ENCODE measurements around the gene LGI4.
A peak's percentile ranks its signal among the peaks of the same experiment; 100 is the strongest.

Gene LGI4

GRCh38 chr19:35090506-35091214 lies 44.2 kb downstream of the LGI4 start:
- Histone ChIP-seq H3K27me3 (ENCODE audit: control insufficient read depth, insufficient read depth, low read length) (peaks cover 10% of the 10 kb centered on the region), H3K4me3 (ENCODE audit: low read length) (peak overlapping the region; percentile 51), H3K9me3 (ENCODE audit: control insufficient read depth, low read length) (no peaks in the 10 kb centered on the region), H3K36me3 (ENCODE audit: control insufficient read depth, insufficient read depth, low read length) (no peaks in the 10 kb centered on the region), H3K4me1 (ENCODE audit: control insufficient read depth, insufficient read depth, low read length) (peaks cover 50% of the 10 kb centered on the region), H3K9ac (ENCODE audit: low read length) (peak overlapping the region; percentile 58)

GRCh38 chr19:35090160-35090505 lies 44.7 kb downstream of the LGI4 start:
- peak overlapping the region; percentile 51 for H3K4me3 ChIP-seq (ENCODE audit: low read length)
- H3K9me3 ChIP-seq (ENCODE audit: control insufficient read depth, low read length): no peaks in the 10 kb centered on the region
- H3K4me1 ChIP-seq (ENCODE audit: control insufficient read depth, insufficient read depth, low read length): peaks cover 50% of the 10 kb centered on the region
- H3K36me3 ChIP-seq (ENCODE audit: control insufficient read depth, insufficient read depth, low read length): no peaks in the 10 kb centered on the region
- peaks cover 10% of the 10 kb centered on the region for H3K27me3 ChIP-seq (ENCODE audit: control insufficient read depth, insufficient read depth, low read length)
- peak overlapping the region; percentile 58 for H3K9ac ChIP-seq (ENCODE audit: low read length)

GRCh38 chr19:35089554-35089953 lies 45.3 kb downstream of the LGI4 start:
- H3K27me3 ChIP-seq (ENCODE audit: control insufficient read depth, insufficient read depth, low read length): peaks cover 10% of the 10 kb centered on the region
- H3K4me1 ChIP-seq (ENCODE audit: control insufficient read depth, insufficient read depth, low read length): peaks cover 48% of the 10 kb centered on the region
- H3K36me3 ChIP-seq (ENCODE audit: control insufficient read depth, insufficient read depth, low read length): no peaks in the 10 kb centered on the region
- no peak overlapping the region for H3K9ac ChIP-seq (ENCODE audit: low read length)
- H3K4me3 ChIP-seq (ENCODE audit: low read length): no peak overlapping the region
- H3K9me3 ChIP-seq (ENCODE audit: control insufficient read depth, low read length): no peaks in the 10 kb centered on the region

GRCh38 chr19:35088131-35088913 lies 46.5 kb downstream of the LGI4 start:
- Histone ChIP-seq H3K4me3 (ENCODE audit: low read length) (no peak overlapping the region), H3K36me3 (ENCODE audit: control insufficient read depth, insufficient read depth, low read length) (no peaks in the 10 kb centered on the region), H3K27me3 (ENCODE audit: control insufficient read depth, insufficient read depth, low read length) (peaks cover 10% of the 10 kb centered on the region), H3K9ac (ENCODE audit: low read length) (no peak overlapping the region), H3K9me3 (ENCODE audit: control insufficient read depth, low read length) (no peaks in the 10 kb centered on the region), H3K4me1 (ENCODE audit: control insufficient read depth, insufficient read depth, low read length) (peaks cover 40% of the 10 kb centered on the region)

GRCh38 chr19:35087393-35087792 lies 47.5 kb downstream of the LGI4 start:
- Histone ChIP-seq H3K27me3 (ENCODE audit: control insufficient read depth, insufficient read depth, low read length) (peaks cover 10% of the 10 kb centered on the region), H3K36me3 (ENCODE audit: control insufficient read depth, insufficient read depth, low read length) (no peaks in the 10 kb centered on the region), H3K4me1 (ENCODE audit: control insufficient read depth, insufficient read depth, low read length) (peaks cover 30% of the 10 kb centered on the region), H3K9me3 (ENCODE audit: control insufficient read depth, low read length) (no peaks in the 10 kb centered on the region), H3K9ac (ENCODE audit: low read length) (no peak overlapping the region), H3K4me3 (ENCODE audit: low read length) (no peak overlapping the region)

GRCh38 chr19:35086455-35086854 lies 48.4 kb downstream of the LGI4 start:
- H3K9ac ChIP-seq (ENCODE audit: low read length): no peak overlapping the region
- H3K4me3 ChIP-seq (ENCODE audit: low read length): no peak overlapping the region
- no peaks in the 10 kb centered on the region for H3K9me3 ChIP-seq (ENCODE audit: control insufficient read depth, low read length)
- H3K27me3 ChIP-seq (ENCODE audit: control insufficient read depth, insufficient read depth, low read length): peaks cover 10% of the 10 kb centered on the region
- peaks cover 22% of the 10 kb centered on the region for H3K4me1 ChIP-seq (ENCODE audit: control insufficient read depth, insufficient read depth, low read length)
- H3K36me3 ChIP-seq (ENCODE audit: control insufficient read depth, insufficient read depth, low read length): no peaks in the 10 kb centered on the region

- peaks cover 18% of the 10 kb centered on the region for H3K4me1 ChIP-seq (ENCODE audit: control insufficient read depth, insufficient read depth, low read length)
- H3K36me3 ChIP-seq (ENCODE audit: control insufficient read depth, insufficient read depth, low read length): no peaks in the 10 kb centered on the region
- H3K9me3 ChIP-seq (ENCODE audit: control insufficient read depth, low read length): no peaks in the 10 kb centered on the region
- peaks cover 10% of the 10 kb centered on the region for H3K27me3 ChIP-seq (ENCODE audit: control insufficient read depth, insufficient read depth, low read length)
- no peak overlapping the region for H3K4me3 ChIP-seq (ENCODE audit: low read length)
- H3K9ac ChIP-seq (ENCODE audit: low read length): no peak overlapping the region
Measured at GRCh38 chr19:35085947-35086346, 48.9 kb downstream of the LGI4 start.

- H3K9ac ChIP-seq (ENCODE audit: low read length): no peak overlapping the region
- no peaks in the 10 kb centered on the region for H3K27me3 ChIP-seq (ENCODE audit: control insufficient read depth, insufficient read depth, low read length)
- H3K4me3 ChIP-seq (ENCODE audit: low read length): no peak overlapping the region
- no peaks in the 10 kb centered on the region for H3K36me3 ChIP-seq (ENCODE audit: control insufficient read depth, insufficient read depth, low read length)
- H3K4me1 ChIP-seq (ENCODE audit: control insufficient read depth, insufficient read depth, low read length): peaks cover 3% of the 10 kb centered on the region
- no peaks in the 10 kb centered on the region for H3K9me3 ChIP-seq (ENCODE audit: control insufficient read depth, low read length)
Measured at GRCh38 chr19:35084509-35084762, 50.4 kb downstream of the LGI4 start.

- Histone ChIP-seq H3K9me3 (ENCODE audit: control insufficient read depth, low read length) (no peaks in the 10 kb centered on the region), H3K4me3 (ENCODE audit: low read length) (no peak overlapping the region), H3K27me3 (ENCODE audit: control insufficient read depth, insufficient read depth, low read length) (no peaks in the 10 kb centered on the region), H3K36me3 (ENCODE audit: control insufficient read depth, insufficient read depth, low read length) (no peaks in the 10 kb centered on the region), H3K9ac (ENCODE audit: low read length) (no peak overlapping the region), H3K4me1 (ENCODE audit: control insufficient read depth, insufficient read depth, low read length) (no peaks in the 10 kb centered on the region)
Measured at GRCh38 chr19:35083691-35084508, 51.0 kb downstream of the LGI4 start.

GRCh38 chr19:35081201-35081600 lies 53.7 kb downstream of the LGI4 start:
- Histone ChIP-seq H3K9ac (ENCODE audit: low read length) (no peak overlapping the region), H3K4me3 (ENCODE audit: low read length) (no peak overlapping the region), H3K27me3 (ENCODE audit: control insufficient read depth, insufficient read depth, low read length) (no peaks in the 10 kb centered on the region), H3K9me3 (ENCODE audit: control insufficient read depth, low read length) (no peaks in the 10 kb centered on the region), H3K4me1 (ENCODE audit: control insufficient read depth, insufficient read depth, low read length) (no peaks in the 10 kb centered on the region), H3K36me3 (ENCODE audit: control insufficient read depth, insufficient read depth, low read length) (no peaks in the 10 kb centered on the region)

- H3K9ac ChIP-seq (ENCODE audit: low read length): no peak overlapping the region
Measured at GRCh38 chr19:35080613-35081170, 54.2 kb downstream of the LGI4 start.

GRCh38 chr19:35079826-35080225 lies 55.0 kb downstream of the LGI4 start:
- H3K27me3 ChIP-seq (ENCODE audit: control insufficient read depth, insufficient read depth, low read length): no peaks in the 10 kb centered on the region

More at GRCh38 chr19:35080613-35081170, 54.2 kb downstream of the LGI4 start:
- Histone ChIP-seq H3K9me3 (ENCODE audit: control insufficient read depth, low read length) (no peaks in the 10 kb centered on the region), H3K4me1 (ENCODE audit: control insufficient read depth, insufficient read depth, low read length) (no peaks in the 10 kb centered on the region), H3K27me3 (ENCODE audit: control insufficient read depth, insufficient read depth, low read length) (no peaks in the 10 kb centered on the region), H3K4me3 (ENCODE audit: low read length) (no peak overlapping the region), H3K36me3 (ENCODE audit: control insufficient read depth, insufficient read depth, low read length) (no peaks in the 10 kb centered on the region)

More at GRCh38 chr19:35079826-35080225, 55.0 kb downstream of the LGI4 start:
- Histone ChIP-seq H3K9ac (ENCODE audit: low read length) (no peak overlapping the region), H3K4me1 (ENCODE audit: control insufficient read depth, insufficient read depth, low read length) (no peaks in the 10 kb centered on the region), H3K36me3 (ENCODE audit: control insufficient read depth, insufficient read depth, low read length) (no peaks in the 10 kb centered on the region), H3K4me3 (ENCODE audit: low read length) (no peak overlapping the region), H3K9me3 (ENCODE audit: control insufficient read depth, low read length) (no peaks in the 10 kb centered on the region)
